GM19463 (cell line): ENCODE results near the gene ZNF211.

Experiments
- ATAC-seq: cut with Tn5 transposase; IDR thresholded peaks from one replicate; pipeline ENCODE4 v1.9.1; 2021; ENCODE audit warnings: mild to moderate bottlenecking, moderate library complexity; ENCODE audit not compliant: unreplicated experiment

The ZNF211 gene

GRCh38 chr19:57632987-57633831 is at the start of gene ZNF211:
TSS of gene ZNF211 (plus strand) at chr19:57633168. CDS start at chr19:57633347, 179 bp downstream.
- peak; percentile 98 for ATAC-seq

GRCh38 chr19:57583521-57584416 is 49.2 kb upstream of the ZNF211 start, which contains the start of gene ZIK1:
TSS of gene ZIK1 (plus strand) at chr19:57584145. CDS start at chr19:57584357, 212 bp downstream.
- ATAC-seq, result peak; percentile 87

- ATAC-seq, result no peak
These were observed 45.4 kb upstream of the ZNF211 start for GRCh38 chr19:57587529-57587928.

- peak; percentile 20 for ATAC-seq
These were observed 33.6 kb upstream of the ZNF211 start for GRCh38 chr19:57599377-57599760.

- peak; percentile 99 for ATAC-seq
These were observed 33.1 kb upstream of the ZNF211 start, which contains the start of gene ZNF530 for GRCh38 chr19:57599761-57600383. TSS of gene ZNF530 (plus strand) at chr19:57599885. CDS start at chr19:57604346, 4,461 bp downstream.

GRCh38 chr19:57606931-57607330 is 26.0 kb upstream of the ZNF211 start:
- no peak for ATAC-seq

GRCh38 chr19:57611113-57611512 is 21.9 kb upstream of the ZNF211 start:
- no peak for ATAC-seq

GRCh38 chr19:57613941-57614743 is 18.8 kb upstream of the ZNF211 start, which contains the start of gene ZNF134:
TSS of gene ZNF134 (plus strand) at chr19:57614242. CDS start at chr19:57619469, 5,227 bp downstream.
- ATAC-seq, result peak; percentile 99

- no peak for ATAC-seq
These were observed 17.6 kb upstream of the ZNF211 start for GRCh38 chr19:57615346-57615745.

GRCh38 chr19:57620673-57621348 is 12.2 kb upstream of the ZNF211 start:
- ATAC-seq, result no peak

- ATAC-seq, result no peak
These were observed 9.9 kb upstream of the ZNF211 start for GRCh38 chr19:57623091-57623490.

GRCh38 chr19:57633832-57634131 is 814 bp downstream of the ZNF211 start:
- ATAC-seq, result no peak

GRCh38 chr19:57637379-57637778 is 4.4 kb downstream of the ZNF211 start:
- ATAC-seq, result no peak

GRCh38 chr19:57641715-57642234 is 8.8 kb downstream of the ZNF211 start:
- no peak for ATAC-seq

- no peak for ATAC-seq
These were observed 9.6 kb downstream of the ZNF211 start for GRCh38 chr19:57642396-57643046.

- no peak for ATAC-seq
These were observed 10.8 kb downstream of the ZNF211 start for GRCh38 chr19:57643734-57644133.

- no peak for ATAC-seq
These were observed 15.5 kb downstream of the ZNF211 start for GRCh38 chr19:57648331-57649003.

- ATAC-seq, result no peak
These were observed 18.7 kb downstream of the ZNF211 start for GRCh38 chr19:57651654-57651996.
